A549 (cell line): Measurements from ENCODE around the gene ENKUR. TPM values are rescaled to one million over a fixed set of nuclear protein-coding genes. Genes with fewer than 3 reads are reported as not detected.

Experiments used
- ATAC-seq, 2 experiments: fragments of 200-7000 bp in 1 of 2; fragments of >200 bp in 1 of 2; cut with Nextera tagmentation in 1 of 2; cut with Tn5 transposase in 1 of 2; 3 replicates each; pipeline versions ENCODE4 v1.8.0 to v1.9.1; 2018 to 2020; ENCODE audit warnings: mild to moderate bottlenecking in 1 of 2, moderate library complexity in 1 of 2
- CTCF ChIA-PET: fragments of 300-600 bp; sonication (Branson Sonifier 250); formaldehyde crosslinking; extraction: SDS; loops from one replicate; lab custom pipeline; 2021; ENCODE audit warnings: antibody characterized with exemption, inconsistent platforms; lab: Yijun Ruan, JAX
- POLR2A ChIA-PET: fragments of 350-600 bp; formaldehyde crosslinking; extraction: SDS; loops from one replicate; lab custom pipeline; 2021; ENCODE audit warnings: antibody characterized with exemption, inconsistent platforms; lab: Yijun Ruan, JAX
- DNase-seq, 2 experiments: peaks; one replicate each; pipeline versions ENCODE4 v3.0.0 to v3.0.0-alpha.2; 2011 to 2016; ENCODE audit warnings: low read depth in 1 of 2, low spot score in 1 of 2
- FAIRE-seq: peaks from 2 replicates; lab custom pipeline; 2011; peaks lifted over from hg19 to GRCh38; lab: Jason Lieb, UNC
- H3K27ac ChIP-seq, 2 experiments: fragments of >200 bp; sonication (Bioruptor Twin); formaldehyde crosslinking; 3 replicates each; pipeline ENCODE4 v1.5.1; 2016 to 2017
- H3K4me1 ChIP-seq: fragments of >200 bp; sonication (Bioruptor Twin); formaldehyde crosslinking; 3 replicates; pipeline ENCODE4 v1.6.1; 2016
- H3K4me2 ChIP-seq: fragments of >200 bp; sonication (Bioruptor Twin); formaldehyde crosslinking; 3 replicates; pipeline ENCODE4 v1.6.1; 2016
- H3K4me3 ChIP-seq: fragments of >200 bp; sonication (Bioruptor Twin); formaldehyde crosslinking; 3 replicates; pipeline ENCODE4 v1.5.1; 2016
- H3K9me3 ChIP-seq: fragments of >200 bp; sonication (Bioruptor Twin); formaldehyde crosslinking; 3 replicates; pipeline ENCODE4 v1.6.1; 2016
- CBX2 ChIP-seq: fragments of 200-600 bp; sonication (generic); IDR thresholded peaks from 2 replicates; pipeline ENCODE4 v1.6.1; 2016; ENCODE audit warnings: low read depth, mild to moderate bottlenecking, borderline replicate concordance
- CEBPB ChIP-seq, 2 experiments: fragments of >200 bp in 1 of 2; sonication (Bioruptor Twin) in 1 of 2; formaldehyde crosslinking in 1 of 2; IDR thresholded peaks; 2 replicates each; pipeline ENCODE4 v1.6.1; 2012 to 2016
- CHD4 ChIP-seq: fragments of 200-600 bp; sonication (generic); IDR thresholded peaks from 2 replicates; pipeline ENCODE4 v1.6.1; 2016; ENCODE audit warnings: antibody characterized with exemption, mild to moderate bottlenecking, borderline replicate concordance
- E2F6 ChIP-seq: IDR thresholded peaks from 2 replicates; pipeline ENCODE4 v1.6.1; 2012; ENCODE audit warnings: low read depth, borderline replicate concordance
- EP300 ChIP-seq, 2 experiments: fragments of >200 bp; sonication (Bioruptor Twin); formaldehyde crosslinking; IDR thresholded peaks; 2 replicates in 1 of 2; 3 replicates in 1 of 2; pipeline ENCODE4 v1.6.1; 2016 to 2017
- FOXS1 ChIP-seq: fragments of 250-450 bp; sonication (Bioruptor Pico); IDR thresholded peaks from 2 replicates; pipeline ENCODE4 v1.5.0; 2020; ENCODE audit warnings: mild to moderate bottlenecking, moderate library complexity
- HDAC2 ChIP-seq: fragments of 200-600 bp; sonication (generic); IDR thresholded peaks from 2 replicates; pipeline ENCODE4 v1.6.1; 2016
- HEYL ChIP-seq: fragments of 250-450 bp; sonication (Bioruptor Pico); IDR thresholded peaks from 2 replicates; pipeline ENCODE4 v1.8.0; 2021; ENCODE audit warnings: mild to moderate bottlenecking, moderate library complexity
- HOXB5 ChIP-seq: fragments of 250-450 bp; sonication (Bioruptor Pico); IDR thresholded peaks from 2 replicates; pipeline ENCODE4 v1.5.0; 2020; ENCODE audit warnings: mild to moderate bottlenecking, moderate library complexity
- KDM1A ChIP-seq: fragments of 200-600 bp; sonication (generic); IDR thresholded peaks from 2 replicates; pipeline ENCODE4 v1.6.1; 2016; ENCODE audit warnings: low read depth, mild to moderate bottlenecking
- MAFK ChIP-seq: fragments of 450-650 bp; IDR thresholded peaks from 2 replicates; pipeline ENCODE4 v1.6.1; 2014; ENCODE audit not compliant: partially characterized antibody
- MAZ ChIP-seq: fragments of 150-350 bp; IDR thresholded peaks from 2 replicates; pipeline ENCODE4 v1.6.1; 2014; ENCODE audit warnings: antibody characterized with exemption, low read depth, low read length, borderline replicate concordance
- MYC ChIP-seq: IDR thresholded peaks from 2 replicates; pipeline ENCODE4 v1.6.1; 2012; ENCODE audit warnings: mild to moderate bottlenecking, inconsistent platforms, low read length, improper control_type of control experiment, borderline replicate concordance
- NFE2L2 ChIP-seq: fragments of 150-350 bp; conservative IDR thresholded peaks from 2 replicates; pipeline ENCODE4 v1.6.1; 2014; ENCODE audit warnings: low read length
- NR3C1 ChIP-seq: fragments of >200 bp; sonication (Bioruptor Twin); formaldehyde crosslinking; IDR thresholded peaks from 3 replicates; pipeline ENCODE4 v1.6.1; 2017
- PHF8 ChIP-seq: fragments of 200-600 bp; sonication (generic); IDR thresholded peaks from 2 replicates; pipeline ENCODE4 v1.6.1; 2016; ENCODE audit warnings: low read depth, mild to moderate bottlenecking, antibody characterized with exemption, moderate library complexity, borderline replicate concordance
- RAD21 ChIP-seq, 2 experiments: fragments of >200 bp in 1 of 2; sonication (Bioruptor Twin) in 1 of 2; formaldehyde crosslinking in 1 of 2; IDR thresholded peaks in 1 of 2; conservative IDR thresholded peaks in 1 of 2; 2 replicates in 1 of 2; 3 replicates in 1 of 2; pipeline ENCODE4 v1.6.1; 2012 to 2018; ENCODE audit warnings: inconsistent platforms in 1 of 2
- RFX5 ChIP-seq: fragments of 450-650 bp; IDR thresholded peaks from 2 replicates; pipeline ENCODE4 v1.7.1; 2014; ENCODE audit warnings: antibody characterized with exemption, mild to moderate bottlenecking, moderate library complexity
- SMC3 ChIP-seq: fragments of >200 bp; sonication (Bioruptor Twin); formaldehyde crosslinking; IDR thresholded peaks from 3 replicates; pipeline ENCODE4 v1.6.1; 2018; ENCODE audit warnings: inconsistent platforms
- TP53 ChIP-seq: fragments of 250-450 bp; sonication (Bioruptor Pico); IDR thresholded peaks from 2 replicates; pipeline ENCODE4 v1.5.0; 2021; ENCODE audit warnings: mild to moderate bottlenecking, moderate library complexity
- ZC3H11A ChIP-seq: fragments of 450-650 bp; IDR thresholded peaks from 2 replicates; pipeline ENCODE4 v1.6.1; 2014; ENCODE audit warnings: antibody characterized with exemption, mild to moderate bottlenecking
- WGBS: methylation state at CpG from one replicate; pipeline ENCODE4 v1.1.6; 2017; ENCODE audit errors: missing lambda C conversion rate; 5-methylcytosine and 5-hydroxymethylcytosine counted together
- polyA plus RNA-seq, 4 experiments: library from polyadenylated mRNA; depleted of rRNA in 3 of 4; stranded (reverse); fragments of >200 nt; fragmentation: RNase III in 1 of 4; extraction: RNeasy Plus Mini Kit Qiagen cat#74134 plus additional on column Dnase treatment in 1 of 4; gene quantifications; 2 replicates in 3 of 4; 3 replicates in 1 of 4; pipeline ENCODE4 v1.2.3, GENCODE V29; 2011 to 2017
- TF ChIP-seq, protein P1 (sequence below): IDR thresholded peaks from 2 replicates; pipeline ENCODE4 v1.6.1; 2012
- TF ChIP-seq, protein P2 (sequence below): fragments of 450-650 bp; IDR thresholded peaks from 2 replicates; pipeline ENCODE4 v1.6.1; 2014; ENCODE audit warnings: antibody characterized with exemption
- TF ChIP-seq, protein P3 (sequence below): fragments of 200-600 bp; sonication (generic); IDR thresholded peaks from 2 replicates; pipeline ENCODE4 v1.6.1; 2016; ENCODE audit warnings: antibody characterized with exemption, mild to moderate bottlenecking, moderate library complexity
- TF ChIP-seq, protein P4 (sequence below): fragments of >200 bp; sonication (Bioruptor Twin); formaldehyde crosslinking; IDR thresholded peaks from 3 replicates; pipeline ENCODE4 v1.5.1; 2016

Gene ENKUR
- polyA plus RNA-seq, 2 of the 4 experiments (the other 2 are of a cell fraction) = 0.30 to 0.43 TPM

GRCh38 chr10:24938525-24938924 is 77.4 kb downstream of the ENKUR start:
- H3K9me3 ChIP-seq = no peaks in the 10 kb centered on the region
- no peak overlapping the region for H3K27ac ChIP-seq
- ChIA-PET CTCF (interaction anchor here (0.8 to 1.5 kb wide), 3 partner anchors 131 to 296 kb away, joined by 3 to 4 read pairs (median 3); no protein-coding TSS in a partner anchor), POLR2A (interaction anchor here (0.7 to 0.8 kb wide), 2 partner anchors 13 to 17 kb away, joined by 3 read pairs; no protein-coding TSS in a partner anchor)
- no peak for ATAC-seq
- FAIRE-seq = no peak
- no peak for DNase-seq
- H3K4me3 ChIP-seq = no peak overlapping the region
- 89% methylated on average over 2 of the region's 2 CpGs for WGBS
- no peak overlapping the region for H3K4me2 ChIP-seq
- TF ChIP-seq CEBPB (IDR thresholded peaks at IDR 0.05) (no peak), MAFK (no peak), EP300 (IDR thresholded peaks at IDR 0.05) (no peak), KDM1A (no peak), CBX2 (no peak), RFX5 (no peak), SMC3 (no peak)
- TF ChIP-seq, protein P1, sequence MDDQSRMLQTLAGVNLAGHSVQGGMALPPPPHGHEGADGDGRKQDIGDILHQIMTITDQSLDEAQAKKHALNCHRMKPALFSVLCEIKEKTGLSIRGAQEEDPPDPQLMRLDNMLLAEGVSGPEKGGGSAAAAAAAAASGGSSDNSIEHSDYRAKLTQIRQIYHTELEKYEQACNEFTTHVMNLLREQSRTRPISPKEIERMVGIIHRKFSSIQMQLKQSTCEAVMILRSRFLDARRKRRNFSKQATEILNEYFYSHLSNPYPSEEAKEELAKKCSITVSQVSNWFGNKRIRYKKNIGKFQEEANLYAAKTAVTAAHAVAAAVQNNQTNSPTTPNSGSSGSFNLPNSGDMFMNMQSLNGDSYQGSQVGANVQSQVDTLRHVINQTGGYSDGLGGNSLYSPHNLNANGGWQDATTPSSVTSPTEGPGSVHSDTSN = no peak
- TF ChIP-seq, protein P2, sequence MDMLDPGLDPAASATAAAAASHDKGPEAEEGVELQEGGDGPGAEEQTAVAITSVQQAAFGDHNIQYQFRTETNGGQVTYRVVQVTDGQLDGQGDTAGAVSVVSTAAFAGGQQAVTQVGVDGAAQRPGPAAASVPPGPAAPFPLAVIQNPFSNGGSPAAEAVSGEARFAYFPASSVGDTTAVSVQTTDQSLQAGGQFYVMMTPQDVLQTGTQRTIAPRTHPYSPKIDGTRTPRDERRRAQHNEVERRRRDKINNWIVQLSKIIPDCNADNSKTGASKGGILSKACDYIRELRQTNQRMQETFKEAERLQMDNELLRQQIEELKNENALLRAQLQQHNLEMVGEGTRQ = no peak
- no peaks in the 10 kb centered on the region for H3K4me1 ChIP-seq

DNA sequence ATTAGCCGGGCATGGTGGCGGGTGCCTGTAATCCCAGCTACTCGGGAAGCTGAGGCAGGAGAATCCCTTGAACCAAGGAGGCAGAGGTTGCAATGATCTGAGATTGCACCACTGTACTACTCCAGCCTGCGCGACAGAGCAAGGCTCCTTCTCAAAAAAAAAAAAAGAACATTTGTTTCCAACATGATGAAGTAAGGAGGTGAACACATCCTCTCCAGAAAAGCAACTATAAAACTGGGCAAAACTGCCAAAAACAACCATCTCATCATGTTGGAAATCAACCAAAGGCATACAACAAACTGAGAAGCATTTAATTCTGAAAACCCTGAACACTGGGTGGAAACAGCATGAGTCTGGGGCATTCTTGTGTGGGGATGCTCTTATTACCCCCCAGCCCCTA is 77.9 kb downstream of the ENKUR start:
- H3K9me3 ChIP-seq = no peaks in the 10 kb centered on the region
- no peak overlapping the region for H3K4me2 ChIP-seq
- TF ChIP-seq PHF8 = no peak
- no peak for TF ChIP-seq CBX2
- TF ChIP-seq, protein P3, sequence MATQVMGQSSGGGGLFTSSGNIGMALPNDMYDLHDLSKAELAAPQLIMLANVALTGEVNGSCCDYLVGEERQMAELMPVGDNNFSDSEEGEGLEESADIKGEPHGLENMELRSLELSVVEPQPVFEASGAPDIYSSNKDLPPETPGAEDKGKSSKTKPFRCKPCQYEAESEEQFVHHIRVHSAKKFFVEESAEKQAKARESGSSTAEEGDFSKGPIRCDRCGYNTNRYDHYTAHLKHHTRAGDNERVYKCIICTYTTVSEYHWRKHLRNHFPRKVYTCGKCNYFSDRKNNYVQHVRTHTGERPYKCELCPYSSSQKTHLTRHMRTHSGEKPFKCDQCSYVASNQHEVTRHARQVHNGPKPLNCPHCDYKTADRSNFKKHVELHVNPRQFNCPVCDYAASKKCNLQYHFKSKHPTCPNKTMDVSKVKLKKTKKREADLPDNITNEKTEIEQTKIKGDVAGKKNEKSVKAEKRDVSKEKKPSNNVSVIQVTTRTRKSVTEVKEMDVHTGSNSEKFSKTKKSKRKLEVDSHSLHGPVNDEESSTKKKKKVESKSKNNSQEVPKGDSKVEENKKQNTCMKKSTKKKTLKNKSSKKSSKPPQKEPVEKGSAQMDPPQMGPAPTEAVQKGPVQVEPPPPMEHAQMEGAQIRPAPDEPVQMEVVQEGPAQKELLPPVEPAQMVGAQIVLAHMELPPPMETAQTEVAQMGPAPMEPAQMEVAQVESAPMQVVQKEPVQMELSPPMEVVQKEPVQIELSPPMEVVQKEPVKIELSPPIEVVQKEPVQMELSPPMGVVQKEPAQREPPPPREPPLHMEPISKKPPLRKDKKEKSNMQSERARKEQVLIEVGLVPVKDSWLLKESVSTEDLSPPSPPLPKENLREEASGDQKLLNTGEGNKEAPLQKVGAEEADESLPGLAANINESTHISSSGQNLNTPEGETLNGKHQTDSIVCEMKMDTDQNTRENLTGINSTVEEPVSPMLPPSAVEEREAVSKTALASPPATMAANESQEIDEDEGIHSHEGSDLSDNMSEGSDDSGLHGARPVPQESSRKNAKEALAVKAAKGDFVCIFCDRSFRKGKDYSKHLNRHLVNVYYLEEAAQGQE = no peak
- no peak for TF ChIP-seq EP300 (IDR thresholded peaks at IDR 0.05)
- TF ChIP-seq HOXB5 = no peak
- no peak for TF ChIP-seq MYC
- no peak for TF ChIP-seq HEYL (CRISPR knock-in tag)
- no peak for TF ChIP-seq MAZ
- TF ChIP-seq HDAC2 = no peak
- TF ChIP-seq NR3C1 = no peak
- TF ChIP-seq, protein P4, sequence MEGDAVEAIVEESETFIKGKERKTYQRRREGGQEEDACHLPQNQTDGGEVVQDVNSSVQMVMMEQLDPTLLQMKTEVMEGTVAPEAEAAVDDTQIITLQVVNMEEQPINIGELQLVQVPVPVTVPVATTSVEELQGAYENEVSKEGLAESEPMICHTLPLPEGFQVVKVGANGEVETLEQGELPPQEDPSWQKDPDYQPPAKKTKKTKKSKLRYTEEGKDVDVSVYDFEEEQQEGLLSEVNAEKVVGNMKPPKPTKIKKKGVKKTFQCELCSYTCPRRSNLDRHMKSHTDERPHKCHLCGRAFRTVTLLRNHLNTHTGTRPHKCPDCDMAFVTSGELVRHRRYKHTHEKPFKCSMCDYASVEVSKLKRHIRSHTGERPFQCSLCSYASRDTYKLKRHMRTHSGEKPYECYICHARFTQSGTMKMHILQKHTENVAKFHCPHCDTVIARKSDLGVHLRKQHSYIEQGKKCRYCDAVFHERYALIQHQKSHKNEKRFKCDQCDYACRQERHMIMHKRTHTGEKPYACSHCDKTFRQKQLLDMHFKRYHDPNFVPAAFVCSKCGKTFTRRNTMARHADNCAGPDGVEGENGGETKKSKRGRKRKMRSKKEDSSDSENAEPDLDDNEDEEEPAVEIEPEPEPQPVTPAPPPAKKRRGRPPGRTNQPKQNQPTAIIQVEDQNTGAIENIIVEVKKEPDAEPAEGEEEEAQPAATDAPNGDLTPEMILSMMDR = no peak
- TF ChIP-seq CHD4 = no peak
- no peak for TF ChIP-seq FOXS1 (CRISPR knock-in tag)
- TF ChIP-seq E2F6 = no peak
- TF ChIP-seq RAD21 (conservative IDR thresholded peaks at IDR 0.05 in 1 of 2, IDR thresholded peaks at IDR 0.05 in 1 of 2) = no peak
- no peak for TF ChIP-seq CEBPB (IDR thresholded peaks at IDR 0.05)
- no peak for TF ChIP-seq NFE2L2
- no peak for TF ChIP-seq ZC3H11A
- no peak for TF ChIP-seq TP53
- TF ChIP-seq, all 56 proteins: peak for 0
- Histone ChIP-seq H3K27ac (no peak overlapping the region), H3K4me3 (no peak overlapping the region), H3K4me1 (no peaks in the 10 kb centered on the region)
- FAIRE-seq (no peak), ATAC-seq (no peak), DNase-seq (no peak)
- ChIA-PET POLR2A (interaction anchor here (0.7 kb wide), 1 partner anchor 14 kb away, joined by 3 read pairs; no protein-coding TSS in a partner anchor), CTCF (interaction anchor here (1.1 kb wide), 1 partner anchor 175 kb away, joined by 4 read pairs; no protein-coding TSS in a partner anchor)
- 94% methylated on average over 5 of the region's 5 CpGs for WGBS
